Nucleus accumbens (tissue), 56 donors: Measurements from ENCODE around the gene CEP170B.
"Not testable (repeated sequence)": the region's sequence is repeated elsewhere in the genome, so short reads cannot be mapped to it uniquely, and the experiment has no call there.

Source experiments
- DNase-seq, 56 donors: peaks; one replicate each; lab custom pipeline; 2025; lab: John Stamatoyannopoulos, UW

CEP170B gene

DNA sequence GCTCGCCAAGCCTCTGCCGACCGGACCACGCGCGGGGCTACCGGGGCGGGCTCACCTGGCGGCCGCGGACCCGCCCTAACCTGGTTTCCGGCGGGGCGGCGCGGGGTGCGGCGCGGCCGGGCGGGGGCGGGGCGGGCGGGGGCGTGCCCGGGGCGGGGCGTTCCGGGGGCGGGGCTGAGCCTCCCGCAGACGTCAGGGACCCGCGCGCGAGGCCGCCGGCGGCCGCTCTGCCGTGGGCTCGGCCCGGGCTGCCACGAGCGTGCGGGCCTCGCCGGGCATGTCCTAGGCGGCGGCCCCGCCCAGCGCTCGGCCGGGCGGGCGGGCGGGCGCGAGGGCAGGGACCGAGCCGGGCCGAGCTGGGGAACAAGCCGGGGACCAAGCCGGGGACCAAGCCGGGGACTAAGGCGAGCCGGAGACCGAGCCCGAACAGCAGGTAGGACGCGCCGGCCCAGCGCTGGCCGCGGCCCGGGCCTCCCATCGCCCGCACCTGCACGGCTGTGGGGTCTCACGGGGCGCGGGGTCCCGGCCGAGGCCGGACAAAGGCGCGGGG lies at the start of gene CEP170B:
CEP170B (plus strand) TSS at position 188 of the 550 bp plus-strand sequence. CDS start 3,183 bp downstream, outside the sequence.
- DNase-seq = peak in 5 of 56 donors; percentile 11 to 56 (median 24)

GRCh38 chr14:104816616-104816884 lies 48.5 kb upstream of the CEP170B start:
- DNase-seq = peak in 1 of 56 donors; percentile 71

GRCh38 chr14:104817930-104818713 lies 46.9 kb upstream of the CEP170B start:
- DNase-seq = no peak

GRCh38 chr14:104818714-104819161 lies 46.3 kb upstream of the CEP170B start:
- DNase-seq = no peak

- no peak for DNase-seq
These were observed 45.7 kb upstream of the CEP170B start for GRCh38 chr14:104819361-104819781.

GRCh38 chr14:104820669-104821228 lies 44.3 kb upstream of the CEP170B start:
- peak in 26 of 56 donors; percentile 14 to 62 (median 33) for DNase-seq

DNA sequence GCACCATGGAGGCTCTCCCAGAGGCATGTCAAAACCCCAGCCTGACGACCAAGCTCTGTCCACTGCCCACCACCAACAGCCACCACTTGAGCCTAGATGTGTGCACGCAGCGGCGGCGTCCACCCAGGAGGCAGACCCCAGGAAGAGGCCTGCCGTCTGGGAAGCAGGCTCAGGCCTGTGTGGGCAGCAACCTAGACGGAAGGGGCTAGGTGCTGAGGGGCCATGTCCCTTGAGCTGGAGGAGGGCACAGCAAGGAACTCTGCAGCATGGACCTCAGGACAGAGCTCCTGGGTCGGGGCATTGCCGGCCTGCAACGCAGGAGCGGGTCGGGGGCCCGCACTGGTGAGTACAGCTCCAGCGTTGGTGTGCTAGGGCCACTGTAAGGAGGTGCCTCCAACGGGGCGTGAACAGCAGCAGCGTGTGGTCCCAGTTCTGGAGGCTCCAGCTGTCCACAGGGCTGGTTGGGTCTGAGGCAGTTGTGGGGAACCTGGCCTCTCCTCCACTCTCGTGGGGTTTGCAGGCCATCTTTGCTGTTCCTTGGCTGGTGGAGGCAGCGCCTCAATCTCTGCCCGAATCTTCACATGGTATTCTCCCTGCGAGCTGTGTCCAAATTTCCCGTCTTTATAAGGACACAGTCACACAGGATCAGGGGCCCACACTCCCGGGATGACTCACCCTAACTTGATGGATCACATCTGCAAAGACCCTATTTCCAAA lies 43.7 kb upstream of the CEP170B start:
- DNase-seq = no peak

- DNase-seq = no peak
These were observed 43.0 kb upstream of the CEP170B start for GRCh38 chr14:104821971-104822608.

GRCh38 chr14:104822821-104823615 lies 42.0 kb upstream of the CEP170B start:
- DNase-seq = no peak

GRCh38 chr14:104824353-104824997 lies 40.6 kb upstream of the CEP170B start:
- no peak for DNase-seq

- peak in 54 of 56 donors; percentile 37 to 96 (median 80) for DNase-seq
These were observed 38.7 kb upstream of the CEP170B start for GRCh38 chr14:104826189-104826860.

DNA sequence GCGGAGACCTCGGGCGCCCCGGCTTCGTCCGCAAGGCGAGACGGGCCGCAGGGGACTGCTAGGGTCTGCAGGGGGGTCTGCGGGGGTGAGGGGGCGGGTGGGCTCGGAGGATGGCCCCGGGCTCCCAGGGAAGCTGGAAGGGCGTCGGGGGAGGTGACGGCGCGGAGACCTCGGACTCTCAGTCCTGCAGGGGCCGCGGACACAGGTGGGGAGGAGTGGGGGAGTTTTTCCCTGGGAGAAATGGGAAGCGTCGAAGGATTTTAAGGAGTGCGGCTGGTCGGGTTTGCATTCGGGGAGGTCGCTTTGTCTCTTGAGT lies 38.2 kb upstream of the CEP170B start:
- no peak for DNase-seq

DNA sequence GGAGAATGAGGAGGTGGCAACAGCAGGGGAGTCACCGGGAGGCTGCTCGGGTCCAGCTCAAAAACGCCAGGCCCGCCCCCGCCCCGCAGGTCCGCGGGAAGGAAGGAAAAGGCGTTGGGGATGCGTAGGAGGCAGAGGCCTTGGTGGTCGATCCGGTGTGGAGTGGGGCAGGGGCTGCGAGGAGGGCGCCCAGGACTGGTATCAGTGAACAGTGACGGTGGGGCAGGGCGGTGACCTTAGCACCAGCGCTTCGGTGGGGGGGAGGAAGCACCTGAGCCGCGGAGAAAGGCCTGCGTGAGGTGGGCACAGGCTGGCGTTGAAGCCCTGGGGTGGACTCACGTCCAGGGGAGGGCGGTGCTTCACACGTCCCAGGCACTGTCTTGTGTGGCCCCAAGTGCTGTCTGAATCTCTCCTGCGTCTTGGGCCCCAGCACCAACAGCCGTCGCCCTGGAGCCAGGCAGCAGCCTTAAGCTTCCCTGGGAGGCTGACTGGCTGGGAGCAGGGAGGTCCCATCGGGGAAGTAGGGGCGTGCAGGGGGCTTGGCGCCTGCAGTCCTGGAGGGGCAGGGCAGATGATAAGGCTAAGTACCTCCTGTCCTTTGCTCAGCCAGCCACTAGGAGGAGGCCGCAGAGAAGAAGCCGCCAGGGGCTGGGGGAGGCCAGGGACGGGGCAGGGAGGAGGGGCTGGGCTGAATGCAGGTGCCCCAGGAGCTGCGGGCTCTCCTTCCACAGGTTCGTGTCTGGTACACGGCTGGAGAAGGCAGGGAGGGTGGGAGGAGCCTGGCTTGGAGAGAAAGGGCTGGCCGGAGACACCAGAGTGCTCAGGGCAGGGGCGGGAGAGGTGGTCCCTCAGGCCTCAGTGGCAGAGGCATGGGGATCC lies 37.7 kb upstream of the CEP170B start:
- peak in 1 of 56 donors; percentile 21 for DNase-seq

DNA sequence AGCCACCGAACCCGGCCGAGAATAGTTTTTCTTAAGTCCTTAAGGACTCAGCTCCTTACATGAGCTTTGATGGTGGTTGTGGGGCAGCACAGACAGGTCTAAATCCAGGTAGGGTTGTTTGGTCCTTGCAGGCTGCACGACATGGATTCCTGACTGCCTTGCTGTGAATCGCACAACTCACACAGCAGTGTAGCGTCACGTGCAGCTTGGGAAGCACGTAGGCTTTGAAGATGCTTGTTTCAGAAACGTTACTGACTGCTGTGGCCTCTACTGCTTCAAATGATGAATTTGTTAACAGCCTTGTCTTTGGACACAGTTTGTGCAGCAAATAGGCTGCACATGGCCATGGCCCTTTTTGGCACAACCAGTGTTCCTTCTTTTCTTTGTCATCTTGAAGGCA lies 34.3 kb upstream of the CEP170B start:
- no peak for DNase-seq

- not testable (repeated sequence) for DNase-seq
These were observed 28.7 kb upstream of the CEP170B start for GRCh38 chr14:104836171-104836935.

DNA sequence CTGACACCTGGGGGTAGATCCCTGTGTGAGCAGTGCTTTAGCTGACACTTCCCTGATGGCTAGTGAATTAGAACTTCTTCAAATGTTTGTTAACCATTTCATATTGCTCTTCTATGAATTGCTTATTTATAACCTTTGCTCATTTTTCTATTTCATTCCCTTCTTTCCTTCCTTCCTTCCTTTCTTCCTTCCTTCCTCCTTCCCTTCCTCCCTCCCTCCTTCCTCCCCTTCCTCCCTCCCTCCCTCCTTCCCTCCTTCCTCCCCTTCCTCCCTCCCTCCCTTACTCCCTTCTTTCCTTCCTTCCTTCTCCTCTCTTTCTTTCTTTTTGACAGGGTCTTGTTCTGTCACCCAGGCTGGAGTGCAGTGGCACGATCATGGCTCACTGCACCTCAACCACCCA lies 23.3 kb upstream of the CEP170B start:
- no peak for DNase-seq

DNA sequence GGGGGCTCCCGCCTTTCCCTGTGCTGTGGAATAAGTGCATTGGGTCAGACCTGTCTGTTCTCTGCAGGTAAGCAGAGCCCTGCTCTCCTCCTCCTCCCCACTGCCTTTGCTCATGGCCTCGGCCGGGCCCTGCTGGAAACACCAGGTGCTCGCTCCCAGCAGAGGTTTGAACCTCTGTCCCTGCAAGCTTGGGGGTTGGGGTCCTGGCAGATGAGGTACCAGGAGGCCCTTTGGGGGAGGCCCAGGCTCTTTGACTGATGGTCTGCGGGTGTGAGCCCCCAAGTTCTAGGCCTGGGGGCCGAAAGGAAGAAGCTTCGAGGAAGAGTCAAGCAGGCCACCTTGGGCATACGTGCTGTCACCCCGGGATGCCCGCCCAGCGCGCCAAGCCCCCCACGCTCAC lies 22.1 kb upstream of the CEP170B start:
- DNase-seq = no peak
